Fibroblast of the conjunctiva (primary cell): ENCODE data around the gene FOXO4.
"Not testable (repeated sequence)": the region's sequence is repeated elsewhere in the genome, so short reads cannot be mapped to it uniquely, and the experiment has no call there.

Experiments used
- DNase-seq: peaks from one replicate; pipeline ENCODE4 v3.0.0-alpha.2; 2010; ENCODE audit warnings: low read depth

The FOXO4 gene

DNA sequence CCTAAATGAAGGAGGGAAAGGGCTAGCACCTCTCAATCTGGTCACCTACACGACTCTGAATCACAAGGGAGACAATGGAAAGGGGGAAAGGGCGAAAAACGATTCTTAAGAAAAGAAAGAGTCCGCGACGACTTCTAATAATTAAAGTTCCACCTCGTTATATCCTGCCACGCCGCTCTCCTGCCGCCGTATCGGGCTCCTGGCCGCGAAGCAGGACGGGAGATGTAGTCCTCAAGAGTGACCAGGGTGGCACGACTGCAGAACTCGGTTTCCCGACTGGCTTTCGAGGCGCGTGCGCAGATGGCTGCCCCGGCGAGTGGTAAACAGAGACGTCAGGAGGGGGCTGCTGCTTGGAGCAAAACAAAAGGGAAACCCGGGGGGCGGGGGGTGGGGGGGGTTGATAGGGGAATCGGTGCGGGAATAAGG, at the start of gene FOXO4:
TSS of gene FOXO4 (plus strand) at position 297 of the 426 bp plus-strand sequence. CDS start 678 bp downstream, outside the sequence.
- DNase-seq = peak; percentile 73

DNA sequence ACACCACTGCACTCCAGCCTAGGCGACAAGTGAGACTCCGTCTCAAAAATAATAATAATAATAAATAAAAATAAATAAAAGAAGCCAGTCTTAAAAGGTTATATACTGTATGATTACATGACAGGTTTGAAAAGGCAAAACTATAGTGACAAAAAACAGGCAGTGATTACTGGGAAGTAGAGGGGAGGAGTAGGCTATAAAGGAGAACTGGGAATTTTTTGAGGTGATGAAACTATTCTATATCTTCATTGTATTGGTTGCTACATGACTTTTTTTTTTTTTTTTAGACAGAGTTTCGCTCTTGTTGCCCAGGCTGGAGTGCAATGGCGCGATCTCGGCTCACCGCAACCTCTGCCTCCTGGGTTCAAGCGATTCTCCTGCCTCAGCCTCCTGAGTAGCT, 47.8 kb upstream of the FOXO4 start:
- not testable (repeated sequence) for DNase-seq

DNA sequence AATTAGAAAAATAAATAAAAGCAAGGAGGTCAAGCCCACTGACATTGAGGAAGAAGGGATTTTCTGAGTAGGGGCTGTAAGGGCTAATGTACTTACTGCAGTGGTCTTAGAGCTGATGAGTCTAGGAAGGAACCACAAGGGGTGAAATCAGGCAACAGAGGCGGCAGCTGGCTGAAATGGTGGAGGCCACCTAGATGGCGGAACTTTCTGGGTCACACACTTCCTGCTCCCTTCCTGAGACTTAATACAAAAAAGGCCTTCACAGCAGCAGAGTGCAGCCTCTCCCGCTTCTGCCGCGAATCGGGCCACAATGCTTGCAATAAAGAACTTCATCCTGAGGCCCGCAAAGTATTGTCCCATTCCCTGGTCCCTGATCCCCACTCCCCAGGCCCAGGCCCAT, 42.9 kb upstream of the FOXO4 start:
- DNase-seq = no peak

DNA sequence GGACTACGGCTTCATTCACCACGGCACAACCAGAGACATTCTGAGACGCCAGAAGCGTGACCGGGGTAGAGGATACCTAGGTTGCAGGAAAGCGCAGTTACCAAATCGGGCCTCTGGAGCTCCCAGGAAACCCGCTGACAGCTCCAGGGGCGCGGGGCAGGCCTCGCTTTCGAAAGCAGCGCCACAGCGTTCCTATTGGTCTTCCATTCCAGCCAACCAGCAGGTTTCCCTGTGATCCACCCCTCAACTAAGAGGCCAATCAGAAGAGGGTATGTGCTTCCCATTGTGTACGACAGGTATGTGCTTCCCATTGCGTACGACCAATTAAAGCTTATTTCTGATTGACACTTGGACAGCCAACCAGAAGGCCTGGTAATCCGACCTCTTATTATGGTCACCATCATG, 42.4 kb upstream of the FOXO4 start:
- peak; percentile 12 for DNase-seq

- DNase-seq = peak; percentile 4
Observed at GRCh38 chrX:71056867-71057266, 38.8 kb upstream of the FOXO4 start.

DNA sequence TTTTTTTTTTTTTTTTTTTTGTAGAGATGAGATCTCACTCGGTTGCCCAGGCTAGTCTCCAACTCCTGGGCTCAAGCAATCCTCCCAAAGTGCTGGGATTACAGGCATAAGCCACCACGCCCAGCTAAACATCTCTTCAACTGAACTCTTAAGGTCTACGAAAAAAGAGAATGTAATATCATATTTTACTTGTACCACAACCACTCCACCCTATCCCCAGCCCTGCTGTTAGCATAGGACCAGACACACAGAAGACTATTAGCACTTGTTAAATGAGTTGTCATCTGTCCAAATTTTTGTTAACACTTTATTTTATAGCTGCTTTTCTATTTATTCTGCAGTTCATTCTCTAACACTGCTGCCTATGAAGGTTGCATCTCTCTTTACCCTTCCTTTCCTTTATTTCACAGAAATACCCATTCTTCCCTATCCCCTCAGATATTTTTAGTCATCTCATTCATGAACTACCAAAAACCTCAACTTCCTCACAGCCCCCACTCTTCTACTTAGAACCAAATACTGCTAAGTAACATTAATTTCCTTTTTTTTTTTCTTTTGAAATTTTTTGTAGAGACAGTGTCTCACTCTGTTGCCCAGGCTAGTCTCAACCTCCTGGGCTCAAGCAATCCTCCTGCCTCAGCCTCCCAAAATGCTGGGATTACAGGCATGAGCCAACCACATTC, 37.7 kb upstream of the FOXO4 start:
- DNase-seq = no peak

DNA sequence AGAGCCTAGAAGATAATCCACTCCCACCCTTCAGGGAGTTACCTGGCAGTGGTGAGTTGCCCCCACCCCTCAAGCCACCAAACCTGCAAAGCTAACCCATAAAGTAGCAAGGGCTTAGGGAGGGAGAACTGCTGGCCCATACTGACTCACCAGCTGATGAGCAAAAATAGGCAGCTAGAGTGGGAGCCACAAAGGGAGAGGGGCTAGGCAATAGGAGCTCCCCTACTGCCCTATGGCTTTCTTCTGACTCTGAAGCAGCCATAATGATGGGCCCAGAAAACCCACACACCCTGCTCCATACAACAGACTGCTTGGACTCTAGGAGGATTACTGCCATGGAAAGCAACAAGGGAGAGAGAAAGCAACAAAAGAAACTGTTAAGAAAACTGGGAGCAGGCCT, 35.5 kb upstream of the FOXO4 start:
- no peak for DNase-seq

- no peak for DNase-seq
Observed at GRCh38 chrX:71067089-71067488, 28.6 kb upstream of the FOXO4 start.

- DNase-seq = no peak
Observed at GRCh38 chrX:71067712-71068043, 28.0 kb upstream of the FOXO4 start.

DNA sequence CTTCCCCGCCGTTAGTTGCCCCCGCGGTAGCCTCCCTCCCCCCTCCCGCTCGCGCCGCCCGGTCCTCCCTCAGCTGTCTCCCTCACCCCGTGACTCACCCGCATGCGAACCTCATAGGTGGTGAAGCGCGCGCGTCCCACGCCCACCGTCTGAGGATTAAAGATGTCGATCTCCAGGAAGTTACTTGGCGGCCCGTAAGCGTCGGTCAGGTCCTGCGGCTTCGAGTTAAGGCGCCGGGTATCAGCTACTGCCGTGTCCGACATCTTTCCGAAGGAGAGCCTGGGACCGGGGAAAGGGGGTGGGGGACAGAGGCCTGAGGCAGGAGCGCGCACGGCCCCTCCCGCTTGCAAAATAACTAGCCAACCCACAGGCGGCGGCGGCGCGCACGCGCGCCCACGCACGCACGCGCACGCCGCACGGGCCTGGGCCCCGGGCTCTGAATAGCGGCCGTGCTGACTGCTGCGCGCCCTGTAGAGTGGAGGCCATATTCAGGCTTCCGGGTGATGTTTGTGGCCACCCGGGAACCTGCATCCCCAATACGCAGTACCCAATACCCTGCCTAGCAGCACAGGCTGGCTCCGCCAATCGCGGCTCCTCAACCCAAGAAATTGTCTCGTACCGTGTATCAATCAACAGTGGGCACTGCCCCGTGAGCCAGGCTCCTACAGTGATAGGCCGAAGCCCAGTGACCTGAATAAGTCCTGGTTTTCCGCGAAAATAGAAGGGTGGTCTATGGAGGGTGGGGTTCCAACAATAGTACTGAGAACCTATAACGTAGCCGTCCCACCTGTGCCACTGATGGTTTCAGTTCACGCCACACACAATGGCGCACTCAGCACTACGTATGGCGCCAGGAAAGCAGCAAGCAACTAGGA, 27.4 kb upstream of the FOXO4 start, which contains the start of gene SNX12:
TSS of gene SNX12 (minus strand) at position 291 of the 875 bp plus-strand sequence. CDS start at position 263, 28 bp downstream.
- DNase-seq = peak; percentile 86

DNA sequence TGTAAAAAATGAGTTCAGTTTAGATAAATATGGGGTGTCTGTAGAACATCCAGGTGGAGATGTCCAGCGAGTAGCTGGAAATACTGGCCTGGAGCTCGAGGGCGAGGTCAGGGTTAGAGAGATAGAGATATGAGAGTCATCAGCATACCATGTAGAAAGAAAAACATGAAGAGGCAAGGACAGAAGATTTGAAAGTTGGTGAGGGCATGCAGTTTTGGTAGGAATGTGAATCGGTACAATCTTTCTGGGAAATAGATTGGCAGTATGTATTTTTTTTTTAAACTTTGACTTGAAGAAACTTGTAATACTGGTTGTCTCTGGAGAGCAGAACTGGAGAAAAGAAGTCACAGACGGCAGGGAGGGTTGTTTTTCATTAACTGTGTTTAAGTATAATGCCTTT, 25.1 kb upstream of the FOXO4 start:
- no peak for DNase-seq

DNA sequence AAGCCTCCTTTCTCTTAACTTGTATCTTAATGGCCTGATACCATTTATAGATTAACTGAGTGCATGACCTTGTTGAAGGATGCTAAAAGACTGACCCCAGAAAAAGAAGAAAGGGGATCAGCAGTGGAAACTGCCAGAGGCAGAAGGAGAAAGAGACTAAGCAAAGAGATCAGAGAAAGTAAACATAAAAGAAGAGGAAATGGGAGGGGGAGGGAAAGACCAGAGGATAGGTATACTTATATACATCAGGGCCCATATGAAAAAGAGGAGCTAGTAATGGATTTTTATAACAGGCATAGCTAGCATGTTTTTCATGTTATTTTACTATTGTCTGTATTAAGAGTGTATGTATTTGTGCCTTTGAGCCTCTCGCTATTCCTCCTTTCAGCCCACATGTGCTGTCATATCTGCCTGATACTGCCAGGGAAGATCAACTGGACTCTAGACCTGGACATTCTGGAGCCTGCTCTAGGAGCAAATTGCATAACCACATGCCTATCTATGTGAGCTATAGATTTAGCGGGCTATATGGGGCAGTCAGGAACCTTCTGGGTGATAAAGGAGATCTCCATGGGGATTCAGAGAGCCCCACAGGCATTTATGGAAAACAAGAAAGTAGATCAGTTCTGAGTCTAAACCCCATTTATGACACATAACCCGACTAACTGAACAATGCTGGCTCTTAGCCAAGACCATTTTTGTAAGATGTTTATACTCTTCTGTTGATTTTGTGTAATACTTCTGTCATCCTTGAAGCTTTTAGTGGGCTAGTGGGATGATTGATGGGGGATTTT, 14.1 kb upstream of the FOXO4 start:
- DNase-seq = peak; percentile 5

- no peak for DNase-seq
Observed at GRCh38 chrX:71082124-71082647, 13.5 kb upstream of the FOXO4 start.

DNA sequence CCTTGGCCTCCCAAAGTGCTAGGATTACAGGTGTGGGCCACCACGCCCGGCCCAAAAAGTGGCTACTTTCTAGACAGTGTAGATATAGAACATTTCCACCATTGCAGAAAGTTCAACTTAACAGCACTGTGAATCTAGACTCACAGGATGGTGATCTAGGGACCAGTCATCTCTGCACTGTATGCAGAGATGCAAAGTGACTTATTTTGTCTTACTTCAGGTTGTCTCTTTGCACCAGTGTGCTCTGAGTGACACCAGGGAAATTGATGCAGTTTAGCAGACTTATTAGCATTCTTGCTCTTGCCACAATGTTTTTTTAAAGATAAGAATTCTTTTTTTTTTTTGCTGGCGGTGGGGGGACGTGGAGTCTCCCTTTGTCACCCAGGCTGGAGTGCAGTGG, 12.8 kb upstream of the FOXO4 start:
- no peak for DNase-seq

DNA sequence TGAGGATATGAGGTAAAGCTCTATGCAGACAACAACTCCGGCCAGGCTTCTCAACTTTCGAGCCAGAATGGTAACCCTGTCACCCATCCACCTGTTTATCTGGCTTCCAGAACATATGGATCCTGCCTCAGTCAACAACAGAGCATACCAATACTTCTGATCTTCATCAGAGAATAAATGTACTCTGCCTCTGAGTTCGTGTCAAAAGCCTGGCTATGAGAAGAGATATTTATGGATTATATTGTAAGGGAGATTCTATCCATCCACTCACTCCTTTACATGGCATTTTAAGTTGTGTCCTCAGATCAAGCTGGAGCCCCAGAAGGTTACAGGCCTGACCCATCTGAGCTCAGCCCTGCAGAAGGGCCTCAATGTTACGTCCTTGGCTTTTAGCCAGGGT, 9.8 kb upstream of the FOXO4 start:
- no peak for DNase-seq

DNA sequence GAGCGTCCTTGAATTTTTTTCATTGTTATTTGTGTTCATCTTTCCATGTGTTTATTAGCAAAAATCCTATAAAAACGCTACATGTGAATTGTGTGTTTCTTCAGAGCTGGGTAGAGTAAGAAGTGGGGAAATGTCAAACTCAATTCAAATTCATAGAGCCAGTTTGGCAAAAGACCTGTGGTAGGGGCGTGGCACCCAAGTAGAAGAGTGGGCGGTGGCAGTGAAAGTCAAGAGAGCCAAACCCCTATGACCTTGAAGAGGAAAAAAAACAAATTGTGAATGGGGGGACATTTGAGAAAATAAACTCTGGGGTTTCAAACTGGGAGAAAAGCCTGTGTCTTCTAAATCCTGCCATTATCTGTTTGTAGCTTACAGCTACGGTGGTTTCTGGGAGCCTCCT, 4.4 kb upstream of the FOXO4 start:
- no peak for DNase-seq

GRCh38 chrX:71095033-71095432, 618 bp upstream of the FOXO4 start:
- no peak for DNase-seq

GRCh38 chrX:71095981-71096759, 519 bp downstream of the FOXO4 start:
- DNase-seq = no peak

- DNase-seq = no peak
Observed at GRCh38 chrX:71096760-71097032, 1.0 kb downstream of the FOXO4 start.

DNA sequence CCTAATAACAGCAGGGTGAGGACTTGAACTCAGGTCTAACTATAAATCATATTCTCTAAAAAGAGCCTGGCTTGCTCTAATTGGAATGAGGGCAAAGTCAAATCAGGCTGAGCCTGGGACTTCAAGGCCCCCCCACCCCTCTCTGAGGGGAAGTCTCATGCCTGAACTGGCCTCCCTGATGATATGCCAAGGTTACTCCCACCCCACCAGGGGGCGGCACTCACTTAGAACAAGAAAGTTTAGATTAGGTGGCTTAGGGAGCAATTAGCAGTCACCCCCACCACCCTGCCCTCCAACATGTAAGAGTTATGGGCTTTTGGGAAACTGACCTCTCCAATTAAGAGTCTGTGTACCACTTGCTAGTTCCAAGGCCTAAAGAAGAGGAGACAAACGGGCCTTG, 2.7 kb downstream of the FOXO4 start:
- DNase-seq = no peak

GRCh38 chrX:71098951-71099506, 3.4 kb downstream of the FOXO4 start:
- DNase-seq = no peak
